ACHN (cell line): ENCODE results near the gene FHOD3.

Experiments
- DNase-seq: peaks from one replicate; pipeline ENCODE4 v3.0.0-alpha.2; 2015
- in situ Hi-C: cut with HindIII; loops from 2 replicates; pipeline ENCODE4 v1.10.0; 2017; ENCODE audit warnings: low sequenced_read_pairs, low pct_ligation_motif_present, low pct_unique_long_range_greater_than_20kb

The FHOD3 gene

GRCh38 chr18:36635414-36636096, 338.0 kb downstream of the FHOD3 start:
- DNase-seq: no peak
- in situ Hi-C loops: no loop called here

GRCh38 chr18:36636237-36636817, 338.8 kb downstream of the FHOD3 start:
- in situ Hi-C loops: no loop called here
- DNase-seq: no peak

GRCh38 chr18:36638224-36638623, 340.7 kb downstream of the FHOD3 start:
- DNase-seq: no peak
- in situ Hi-C loops: no loop called here

- in situ Hi-C loops: no loop called here
- no peak for DNase-seq
Measured at GRCh38 chr18:36640021-36640952, 342.8 kb downstream of the FHOD3 start.

- no peak for DNase-seq
Measured at GRCh38 chr18:36643061-36643460, 345.5 kb downstream of the FHOD3 start.

GRCh38 chr18:36648803-36649202, 351.3 kb downstream of the FHOD3 start:
- in situ Hi-C loops: no loop called here
- no peak for DNase-seq

More at GRCh38 chr18:36643061-36643460, 345.5 kb downstream of the FHOD3 start:
- in situ Hi-C loops: no loop called here

- in situ Hi-C loops: no loop called here
- no peak for DNase-seq
Measured at GRCh38 chr18:36649205-36649604, 351.7 kb downstream of the FHOD3 start.

GRCh38 chr18:36650266-36650665, 352.8 kb downstream of the FHOD3 start:
- in situ Hi-C loops: no loop called here
- DNase-seq: no peak

- in situ Hi-C loops: no loop called here
- no peak for DNase-seq
Measured at GRCh38 chr18:36650906-36651305, 353.4 kb downstream of the FHOD3 start.

- DNase-seq: no peak
- in situ Hi-C loops: no loop called here
Measured at GRCh38 chr18:36652503-36652902, 355.0 kb downstream of the FHOD3 start.

GRCh38 chr18:36653141-36653869, 355.8 kb downstream of the FHOD3 start:
- in situ Hi-C loops: no loop called here
- DNase-seq: no peak

GRCh38 chr18:36653870-36654269, 356.4 kb downstream of the FHOD3 start:
- in situ Hi-C loops: no loop called here
- DNase-seq: no peak

GRCh38 chr18:36655074-36655473, 357.6 kb downstream of the FHOD3 start:
- DNase-seq: no peak
- in situ Hi-C loops: no loop called here

GRCh38 chr18:36655930-36656329, 358.4 kb downstream of the FHOD3 start:
- no peak for DNase-seq
- in situ Hi-C loops: no loop called here

GRCh38 chr18:36658611-36659010, 361.1 kb downstream of the FHOD3 start:
- DNase-seq: no peak
- in situ Hi-C loops: no loop called here

- DNase-seq: no peak
- in situ Hi-C loops: no loop called here
Measured at GRCh38 chr18:36660311-36660710, 362.8 kb downstream of the FHOD3 start.

- peak; percentile 6 for DNase-seq
- in situ Hi-C loops: no loop called here
Measured at GRCh38 chr18:36661999-36662398, 364.5 kb downstream of the FHOD3 start.

GRCh38 chr18:36663312-36663711, 365.8 kb downstream of the FHOD3 start:
- in situ Hi-C loops: no loop called here
- no peak for DNase-seq

- DNase-seq: no peak
- in situ Hi-C loops: no loop called here
Measured at GRCh38 chr18:36665952-36666351, 368.4 kb downstream of the FHOD3 start.
